Thymus (tissue), 11 donors: ENCODE data around the gene CASP4. TPM values are rescaled to one million over a fixed set of nuclear protein-coding genes. Genes with fewer than 3 reads are reported as not detected.
"Not testable (repeated sequence)": the region's sequence is repeated elsewhere in the genome, so short reads cannot be mapped to it uniquely, and the experiment has no call there.

Experiments
- DNase-seq, 9 donors: peaks; one replicate each; pipeline ENCODE4 v3.0.0-alpha.2; 2013; ENCODE audit warnings: low spot score in 9 of 9, low read depth in 6 of 9, missing footprints in 1 of 9
- H3K27ac ChIP-seq, 2 donors: one replicate each; pipeline ENCODE4 v1.5.1; 2013; ENCODE audit warnings: control low read depth in 1 of 2, low read depth in 1 of 2, low read length in 1 of 2, mild to moderate bottlenecking in 1 of 2, moderate library complexity in 1 of 2
- H3K27me3 ChIP-seq, 2 donors: one replicate each; pipeline ENCODE4 v1.5.1; 2013; ENCODE audit warnings: low read length in 1 of 2; ENCODE audit not compliant: control insufficient read depth in 2 of 2, insufficient read depth in 1 of 2
- H3K36me3 ChIP-seq, 2 donors: one replicate each; pipeline ENCODE4 v1.5.1; 2013; ENCODE audit warnings: low read length in 1 of 2, mild to moderate bottlenecking in 1 of 2, moderate library complexity in 1 of 2; ENCODE audit not compliant: control insufficient read depth in 2 of 2, insufficient read depth in 2 of 2
- H3K4me1 ChIP-seq, 2 donors: one replicate each; pipeline ENCODE4 v1.5.1; 2013; ENCODE audit warnings: low read length in 2 of 2; ENCODE audit not compliant: control insufficient read depth in 2 of 2, insufficient read depth in 2 of 2
- H3K4me3 ChIP-seq, 2 donors: one replicate each; pipeline ENCODE4 v1.5.1; 2013; ENCODE audit warnings: low read length in 2 of 2, control low read depth in 1 of 2, mild to moderate bottlenecking in 1 of 2
- H3K9me3 ChIP-seq, 2 donors: one replicate each; pipeline ENCODE4 v1.5.1; 2013; ENCODE audit warnings: low read length in 1 of 2, mild to moderate bottlenecking in 1 of 2; ENCODE audit not compliant: control insufficient read depth in 2 of 2, insufficient read depth in 1 of 2
- WGBS: extraction: QIAGEN DNeasy Blood & Tissue Kit; methylation state at CpG from one replicate; pipeline ENCODE4 v1.1.7; 2013; 5-methylcytosine and 5-hydroxymethylcytosine counted together
- polyA plus RNA-seq: library from polyadenylated mRNA; stranded (reverse); fragments of 200-250 nt; gene quantifications from one replicate; pipeline ENCODE4 v1.2.3, GENCODE V29; 2013
- total RNA-seq: library from RNA; stranded (reverse); fragments of 120-200 nt; gene quantifications from one replicate; pipeline ENCODE4 v1.2.4, GENCODE V29; 2013
- donor health status: healthy.

The CASP4 gene
- total and polyA plus RNA-seq, 2 donors: 82.6 to 95.6 TPM

GRCh38 chr11:104997288-104997687, 28.9 kb upstream of the CASP4 start:
- H3K27me3 ChIP-seq: no peaks in the 10 kb centered on the region
- no peak overlapping the region for H3K27ac ChIP-seq
- 92% methylated on average over 6 of the region's 6 CpGs for WGBS
- H3K36me3 ChIP-seq: no peaks in the 10 kb centered on the region
- no peaks in the 10 kb centered on the region for H3K4me1 ChIP-seq
- no peak overlapping the region for H3K4me3 ChIP-seq
- DNase-seq: no peak
- no peaks in the 10 kb centered on the region for H3K9me3 ChIP-seq

DNA sequence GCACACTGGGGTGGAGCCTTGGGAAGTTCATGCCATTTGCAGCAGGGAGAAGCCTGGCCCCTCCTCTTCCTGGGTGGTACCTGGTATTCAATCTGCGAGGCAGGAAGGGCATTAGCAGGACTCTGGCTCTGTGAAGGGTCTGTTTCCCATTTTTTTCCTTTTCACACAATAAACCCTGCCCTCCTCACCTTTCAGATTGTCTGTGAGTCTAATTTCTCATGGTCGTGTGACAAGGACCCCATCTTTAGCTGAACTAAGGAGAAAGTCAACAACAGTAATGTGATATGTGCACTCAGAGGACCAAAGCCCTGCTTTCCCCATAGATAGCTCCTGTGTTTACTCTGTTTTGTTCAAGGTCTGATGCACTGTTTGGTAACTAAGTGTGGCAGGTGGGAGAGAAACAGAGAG, 26.6 kb upstream of the CASP4 start:
- Histone ChIP-seq H3K27me3 (no peaks in the 10 kb centered on the region), H3K9me3 (no peaks in the 10 kb centered on the region), H3K36me3 (no peaks in the 10 kb centered on the region), H3K4me1 (no peaks in the 10 kb centered on the region), H3K4me3 (no peak overlapping the region), H3K27ac (no peak overlapping the region)
- 90% methylated on average over 2 of the region's 2 CpGs for WGBS
- no peak for DNase-seq

DNA sequence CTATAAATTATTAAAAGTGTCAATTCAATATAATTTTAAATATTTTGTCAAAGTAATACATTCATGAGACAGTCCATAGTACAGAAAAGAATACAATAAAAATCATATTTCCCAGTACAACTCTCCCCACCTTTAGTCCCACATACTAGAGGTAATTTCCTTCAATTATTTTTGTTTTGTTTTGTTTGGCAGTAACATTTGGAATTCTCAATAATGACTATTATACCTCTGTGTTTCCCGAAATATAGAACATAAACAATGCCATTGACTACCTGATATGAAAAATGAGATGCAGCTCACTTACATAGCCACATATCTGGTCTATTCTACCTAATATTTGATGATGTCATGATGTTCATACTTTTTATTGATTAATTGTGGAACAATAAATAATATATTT, 24.4 kb upstream of the CASP4 start:
- no peak overlapping the region for H3K4me3 ChIP-seq
- no peaks in the 10 kb centered on the region for H3K4me1 ChIP-seq
- H3K27ac ChIP-seq: no peak overlapping the region
- 89% methylated on average over 1 of the region's 1 CpG for WGBS
- H3K9me3 ChIP-seq: no peaks in the 10 kb centered on the region
- H3K27me3 ChIP-seq: no peaks in the 10 kb centered on the region
- DNase-seq: no peak
- H3K36me3 ChIP-seq: no peaks in the 10 kb centered on the region

DNA sequence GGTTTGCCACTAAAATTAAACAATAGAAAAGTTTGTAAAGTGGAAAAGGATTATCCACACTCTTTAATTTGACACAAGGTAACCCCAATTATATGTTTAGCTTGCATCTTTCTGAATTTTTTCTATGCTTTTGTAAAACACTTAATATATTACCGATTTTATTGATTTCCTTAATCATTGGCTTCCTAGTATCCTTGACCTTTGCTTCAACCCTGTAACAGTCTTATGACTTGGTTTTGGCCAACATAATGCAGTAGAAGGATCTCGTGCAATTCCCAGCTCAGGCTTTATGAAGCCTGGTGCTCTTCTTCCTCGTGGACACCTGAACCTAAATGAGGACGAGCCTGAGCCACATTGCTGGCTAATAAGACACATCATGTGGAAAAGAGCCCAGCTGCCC, 23.6 kb upstream of the CASP4 start:
- WGBS: 96% methylated on average over 4 of the region's 4 CpGs
- H3K9me3 ChIP-seq: no peaks in the 10 kb centered on the region
- H3K27me3 ChIP-seq: no peaks in the 10 kb centered on the region
- no peak for DNase-seq
- H3K36me3 ChIP-seq: no peaks in the 10 kb centered on the region
- no peak overlapping the region for H3K4me3 ChIP-seq
- H3K4me1 ChIP-seq: no peaks in the 10 kb centered on the region
- H3K27ac ChIP-seq: no peak overlapping the region

GRCh38 chr11:104984808-104985207, 16.4 kb upstream of the CASP4 start:
- Histone ChIP-seq H3K4me3 (no peak overlapping the region), H3K36me3 (no peaks in the 10 kb centered on the region), H3K27ac (no peak overlapping the region), H3K9me3 (no peaks in the 10 kb centered on the region), H3K4me1 (no peaks in the 10 kb centered on the region), H3K27me3 (no peaks in the 10 kb centered on the region)
- DNase-seq: no peak
- 97% methylated on average over 3 of the region's 3 CpGs for WGBS

GRCh38 chr11:104979839-104980238, 11.5 kb upstream of the CASP4 start:
- 97% methylated on average over 1 of the region's 1 CpG for WGBS
- Histone ChIP-seq H3K36me3 (no peaks in the 10 kb centered on the region), H3K27ac (no peak overlapping the region), H3K4me3 (no peak overlapping the region), H3K27me3 (no peaks in the 10 kb centered on the region), H3K4me1 (no peaks in the 10 kb centered on the region), H3K9me3 (no peaks in the 10 kb centered on the region)
- DNase-seq: no peak

DNA sequence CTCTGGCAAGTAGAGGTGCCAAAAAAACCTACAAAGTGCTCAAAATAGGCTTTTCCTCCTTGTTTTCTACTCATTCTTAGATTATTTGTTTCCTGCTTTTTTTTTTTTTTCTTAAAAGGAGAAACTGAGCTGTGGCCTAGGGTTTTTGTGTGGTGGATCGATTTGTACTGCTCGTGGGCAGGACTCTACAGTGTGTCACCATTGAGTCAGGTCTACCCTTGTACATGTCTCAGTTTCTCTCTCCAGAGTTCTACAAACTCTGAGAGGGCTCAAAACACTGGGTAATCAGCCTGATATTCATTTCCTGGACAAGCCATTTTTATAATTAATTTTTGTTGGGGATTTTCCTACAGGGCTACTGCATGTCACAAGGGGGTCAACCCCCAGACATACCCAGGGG, 5.2 kb upstream of the CASP4 start:
- 93% methylated on average over 2 of the region's 2 CpGs for WGBS
- Histone ChIP-seq H3K27ac (no peak overlapping the region), H3K4me1 (peaks cover 0 to 4% of the 10 kb centered on the region in 2 donors), H3K4me3 (no peak overlapping the region), H3K27me3 (no peaks in the 10 kb centered on the region), H3K9me3 (no peaks in the 10 kb centered on the region), H3K36me3 (no peaks in the 10 kb centered on the region)
- DNase-seq: no peak

DNA sequence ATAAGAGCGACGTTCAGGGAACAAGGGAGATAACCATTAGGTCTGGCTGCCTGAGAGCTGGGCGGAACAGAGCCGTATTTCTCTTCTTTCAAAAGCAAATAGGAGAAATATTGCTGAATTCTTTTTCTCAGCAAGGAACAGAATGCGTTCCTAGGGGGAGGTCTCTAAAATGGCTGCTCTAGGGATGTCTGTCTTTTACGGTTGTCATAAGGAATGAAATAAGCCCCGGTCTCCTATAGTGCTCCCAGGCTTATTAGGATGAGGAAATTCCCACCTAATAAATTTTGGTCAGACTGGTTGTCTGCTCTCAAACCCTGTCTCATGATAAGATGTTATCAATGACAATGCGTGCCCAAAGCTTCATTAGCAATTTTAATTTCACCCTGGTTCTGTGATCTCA, 4.5 kb upstream of the CASP4 start:
- H3K27me3 ChIP-seq, H3K4me3 ChIP-seq, H3K27ac ChIP-seq, DNase-seq, H3K9me3 ChIP-seq, H3K36me3 ChIP-seq, H3K4me1 ChIP-seq: not testable (repeated sequence)
- WGBS: 97% methylated on average over 8 of the region's 8 CpGs

- Histone ChIP-seq H3K4me1 (peaks cover 0 to 5% of the 10 kb centered on the region in 2 donors), H3K27ac (no peak overlapping the region), H3K27me3 (no peaks in the 10 kb centered on the region), H3K4me3 (no peak overlapping the region), H3K9me3 (no peaks in the 10 kb centered on the region), H3K36me3 (no peaks in the 10 kb centered on the region)
- no peak for DNase-seq
Observed at GRCh38 chr11:104970756-104971155, 2.4 kb upstream of the CASP4 start.
